ENCODE results near the gene ARHGAP31. TPM values are rescaled to one million over a fixed set of nuclear protein-coding genes. Genes with fewer than 3 reads are reported as not detected.

The ARHGAP31 gene
- total and polyA plus RNA-seq, 10 of the 15 experiments (the other 5 are each of a cell fraction or from before 2014, with no cell fraction given), result 0.97 to 29.8 (median 10.3) TPM

GRCh38 chr3:119349354-119350041 is 55.3 kb downstream of the ARHGAP31 start:
- RAD21 ChIA-PET (ENCODE audit: unreplicated experiment), result interaction anchor here (2.0 to 4.2 kb wide), 2 partner anchors 8 to 48 kb away, joined by 5 to 34 read pairs; no protein-coding TSS in a partner anchor
- no peak overlapping the region for H3K27ac ChIP-seq (ENCODE audit: control insufficient read depth, insufficient read depth)
- H3K27me3 ChIP-seq (replicated peaks in 1 of 2; ENCODE audit: control insufficient read depth in 2 of 2, insufficient read depth in 2 of 2, low read length in 1 of 2), result no peaks in the 10 kb centered on the region
- CTCF ChIA-PET, result interaction anchor here (1.0 to 1.5 kb wide), 3 partner anchors 11 to 49 kb away, joined by 3 to 5 read pairs (median 3); no protein-coding TSS in a partner anchor
- 72% methylated on average over 4 of the region's 4 CpGs for WGBS (ENCODE audit: insufficient coverage, insufficient replicate concordance, low lambda C conversion rate, missing lambda C conversion rate)
- no peaks in the 10 kb centered on the region for H3K9me3 ChIP-seq (replicated peaks; ENCODE audit: control insufficient read depth, insufficient read depth, low read length)
- H4K20me1 ChIP-seq (ENCODE audit: control insufficient read depth, insufficient read depth), result no peaks in the 10 kb centered on the region
- H2AFZ ChIP-seq (ENCODE audit: control insufficient read depth, low read depth, low read length), result no peak overlapping the region
- TF ChIP-seq, protein P1, sequence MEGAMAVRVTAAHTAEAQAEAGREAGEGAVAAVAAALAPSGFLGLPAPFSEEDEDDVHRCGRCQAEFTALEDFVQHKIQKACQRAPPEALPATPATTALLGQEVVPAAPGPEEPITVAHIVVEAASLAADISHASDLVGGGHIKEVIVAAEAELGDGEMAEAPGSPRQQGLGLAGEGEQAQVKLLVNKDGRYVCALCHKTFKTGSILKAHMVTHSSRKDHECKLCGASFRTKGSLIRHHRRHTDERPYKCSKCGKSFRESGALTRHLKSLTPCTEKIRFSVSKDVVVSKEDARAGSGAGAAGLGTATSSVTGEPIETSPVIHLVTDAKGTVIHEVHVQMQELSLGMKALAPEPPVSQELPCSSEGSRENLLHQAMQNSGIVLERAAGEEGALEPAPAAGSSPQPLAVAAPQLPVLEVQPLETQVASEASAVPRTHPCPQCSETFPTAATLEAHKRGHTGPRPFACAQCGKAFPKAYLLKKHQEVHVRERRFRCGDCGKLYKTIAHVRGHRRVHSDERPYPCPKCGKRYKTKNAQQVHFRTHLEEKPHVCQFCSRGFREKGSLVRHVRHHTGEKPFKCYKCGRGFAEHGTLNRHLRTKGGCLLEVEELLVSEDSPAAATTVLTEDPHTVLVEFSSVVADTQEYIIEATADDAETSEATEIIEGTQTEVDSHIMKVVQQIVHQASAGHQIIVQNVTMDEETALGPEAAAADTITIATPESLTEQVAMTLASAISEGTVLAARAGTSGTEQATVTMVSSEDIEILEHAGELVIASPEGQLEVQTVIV (IDR thresholded peaks at IDR 0.05; ENCODE audit: borderline replicate concordance, partially characterized antibody), result no peak
- no peak for TF ChIP-seq SIX5 (IDR thresholded peaks at IDR 0.05; ENCODE audit: low read depth, low read length, severe bottlenecking)
- no peak overlapping the region for H3K9ac ChIP-seq (ENCODE audit: control insufficient read depth, insufficient read depth, low read length)
- no peak for DNase-seq (ENCODE audit: low read depth, low spot score)
- ATAC-seq, result no peak
- SMC1A ChIA-PET (ENCODE audit: uncharacterized antibody, unreplicated experiment), result interaction anchor here (1.0 to 5.0 kb wide), 5 partner anchors 10 to 150 kb away, joined by 3 to 62 read pairs (median 3); partner anchors contain the start of gene ARHGAP31
- POLR2A ChIA-PET, result interaction anchor here (0.9 to 2.2 kb wide), 2 partner anchors 10 to 11 kb away, joined by 3 to 6 read pairs; no protein-coding TSS in a partner anchor
- H3K4me3 ChIP-seq, result no peak overlapping the region
- no peaks in the 10 kb centered on the region; the same call in 1 of the 2 replicates for H3K79me2 ChIP-seq (ENCODE audit: control insufficient read depth, insufficient read depth, low read length)
- BruUV-seq (replicated peaks), result no TSS peak
- intact Hi-C loops (cut with micrococcal nuclease; ENCODE audit: unreplicated experiment) (loop anchor here (5.0 kb wide), 2 partner anchors 57 to 202 kb away; partner anchors contain the start of genes ARHGAP31 and TEX55), in situ Hi-C loops (cut with MboI) (no loop called here)
- no peak overlapping the region for H3K4me2 ChIP-seq (ENCODE audit: control insufficient read depth, insufficient read depth)
- FAIRE-seq, result no peak
- H3K36me3 ChIP-seq (ENCODE audit: control insufficient read depth in 2 of 2, insufficient read depth in 2 of 2, low read length in 1 of 2), result no peaks in the 10 kb centered on the region
- H3K4me1 ChIP-seq (ENCODE audit: control insufficient read depth, insufficient read depth, low read length), result peaks cover 34% of the 10 kb centered on the region
